LNCaP clone FGC (cell line): ENCODE results near the gene FTMT.

ENCODE experiments used
- DNase-seq: peaks from one replicate; pipeline ENCODE4 v3.0.0-alpha.2; 2011; ENCODE audit warnings: low read depth
- H3K4me3 ChIP-seq: 2 replicates; pipeline ENCODE4 v1.5.1; 2011; ENCODE audit warnings: mild to moderate bottlenecking, low read depth, low read length, control low read depth
- CTCF ChIP-seq: IDR thresholded peaks from 2 replicates; pipeline ENCODE4 v1.5.1; 2012; ENCODE audit warnings: mild to moderate bottlenecking; ENCODE audit not compliant: control insufficient read depth, insufficient read depth; ENCODE audit errors: extremely low read depth

The FTMT gene

GRCh38 chr5:121841892-121842291, 9.8 kb upstream of the FTMT start:
- no peak overlapping the region for H3K4me3 ChIP-seq
- no peak for DNase-seq
- TF ChIP-seq CTCF: no peak

GRCh38 chr5:121850272-121850671, 1.4 kb upstream of the FTMT start:
- DNase-seq: no peak
- no peak overlapping the region for H3K4me3 ChIP-seq
- TF ChIP-seq CTCF: no peak

GRCh38 chr5:121853850-121854249, 2.2 kb downstream of the FTMT start:
- DNase-seq: no peak
- no peak for TF ChIP-seq CTCF
- no peak overlapping the region for H3K4me3 ChIP-seq

GRCh38 chr5:121862801-121863200, 11.1 kb downstream of the FTMT start:
- no peak for TF ChIP-seq CTCF
- DNase-seq: no peak
- no peak overlapping the region for H3K4me3 ChIP-seq

- no peak for TF ChIP-seq CTCF
- no peak overlapping the region for H3K4me3 ChIP-seq
- no peak for DNase-seq
These were observed 12.1 kb downstream of the FTMT start for GRCh38 chr5:121863753-121864285.

GRCh38 chr5:121867403-121867802, 15.7 kb downstream of the FTMT start:
- no peak overlapping the region for H3K4me3 ChIP-seq
- TF ChIP-seq CTCF: no peak
- no peak for DNase-seq

- no peak overlapping the region for H3K4me3 ChIP-seq
- peak; percentile 14 for DNase-seq
- peak; percentile 51 for TF ChIP-seq CTCF
These were observed 18.8 kb downstream of the FTMT start for GRCh38 chr5:121870489-121870888.
